HG03159 (cell line): ENCODE results near the gene ZSCAN5B.
"Not testable (repeated sequence)": the region's sequence is repeated elsewhere in the genome, so short reads cannot be mapped to it uniquely, and the experiment has no call there.

Experiments
- ATAC-seq: cut with Tn5 transposase; IDR thresholded peaks from one replicate; pipeline ENCODE4 v1.9.1; 2021; ENCODE audit warnings: mild to moderate bottlenecking, moderate library complexity; ENCODE audit not compliant: unreplicated experiment

ZSCAN5B gene, protein sequence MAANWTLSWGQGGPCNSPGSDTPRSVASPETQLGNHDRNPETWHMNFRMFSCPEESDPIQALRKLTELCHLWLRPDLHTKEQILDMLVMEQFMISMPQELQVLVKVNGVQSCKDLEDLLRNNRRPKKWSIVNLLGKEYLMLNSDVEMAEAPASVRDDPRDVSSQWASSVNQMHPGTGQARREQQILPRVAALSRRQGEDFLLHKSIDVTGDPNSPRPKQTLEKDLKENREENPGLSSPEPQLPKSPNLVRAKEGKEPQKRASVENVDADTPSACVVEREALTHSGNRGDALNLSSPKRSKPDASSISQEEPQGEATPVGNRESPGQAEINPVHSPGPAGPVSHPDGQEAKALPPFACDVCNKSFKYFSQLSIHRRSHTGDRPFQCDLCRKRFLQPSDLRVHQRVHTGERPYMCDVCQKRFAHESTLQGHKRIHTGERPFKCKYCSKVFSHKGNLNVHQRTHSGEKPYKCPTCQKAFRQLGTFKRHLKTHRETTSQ

DNA sequence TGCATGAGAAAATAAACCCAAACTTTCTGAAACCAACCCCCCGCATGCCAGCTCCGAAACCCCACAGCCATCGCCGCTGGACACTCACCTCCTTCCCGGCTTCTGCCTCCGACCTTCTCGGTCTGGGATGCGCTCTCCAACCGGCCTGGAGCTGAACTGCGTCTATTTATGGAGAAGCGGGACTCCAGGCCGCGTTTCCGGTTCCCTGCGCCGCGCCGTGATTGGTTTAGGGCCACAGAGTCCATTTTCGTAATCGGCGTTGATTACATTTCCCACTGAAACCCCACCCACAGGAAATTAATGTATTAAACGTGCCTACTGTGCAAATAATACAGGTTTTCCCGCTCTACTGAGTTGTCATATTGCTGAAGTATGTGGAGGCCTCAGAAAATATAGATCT, at the start of gene ZSCAN5B:
ZSCAN5B (minus strand) TSS at position 138 of the 400 bp plus-strand sequence. CDS start 4,731 bp downstream, outside the sequence.
- not testable (repeated sequence) for ATAC-seq

DNA sequence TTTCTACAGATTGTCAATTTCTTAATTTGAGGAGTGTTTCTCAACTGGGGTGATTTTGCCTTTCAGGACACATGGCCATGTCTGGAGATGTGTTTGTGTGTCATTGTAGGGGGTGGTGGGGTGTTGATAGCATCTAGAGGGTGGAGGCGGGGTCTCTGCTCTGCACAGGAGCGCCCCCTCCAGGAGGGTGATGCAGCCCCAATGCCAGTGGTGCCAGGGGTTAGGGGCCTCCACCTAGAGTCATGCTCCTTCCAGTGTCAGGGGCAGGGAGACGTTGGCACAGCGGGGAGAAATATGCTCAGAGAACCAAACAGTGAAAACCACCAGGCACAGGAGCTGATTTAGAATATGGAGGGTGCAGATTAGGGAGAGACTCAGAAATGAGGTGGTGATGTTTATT, 48.2 kb upstream of the ZSCAN5B start:
- ATAC-seq = not testable (repeated sequence)

DNA sequence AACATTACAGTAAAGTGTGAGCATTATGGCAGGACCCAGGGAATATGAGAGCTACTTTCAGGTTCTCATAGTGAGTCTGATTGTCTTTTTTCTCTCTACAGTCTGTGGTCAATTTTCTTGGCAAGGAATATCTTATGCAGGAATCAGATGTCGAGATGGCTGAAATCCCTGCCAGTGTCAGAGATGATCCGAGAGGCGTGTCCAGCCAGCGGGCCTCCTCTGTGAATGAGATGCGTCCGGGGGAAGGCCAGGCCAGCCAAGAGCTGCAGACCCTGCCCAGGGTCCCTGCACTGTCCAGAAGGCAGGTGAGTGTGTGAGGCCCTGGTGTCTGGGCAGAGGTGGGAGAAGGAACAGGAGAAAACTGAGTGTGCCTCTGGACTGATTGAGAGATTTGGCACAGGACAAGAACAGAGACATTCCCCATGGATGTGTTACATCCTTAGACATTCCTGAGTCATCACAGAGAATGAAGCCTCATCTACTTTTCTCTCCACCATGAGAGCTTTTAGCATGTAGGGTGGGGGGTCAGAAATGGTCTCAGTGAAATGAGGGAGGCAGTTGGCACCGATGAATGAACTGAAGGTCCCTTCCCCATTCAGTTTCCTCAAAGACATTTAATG, 47.6 kb upstream of the ZSCAN5B start:
- no peak for ATAC-seq

DNA sequence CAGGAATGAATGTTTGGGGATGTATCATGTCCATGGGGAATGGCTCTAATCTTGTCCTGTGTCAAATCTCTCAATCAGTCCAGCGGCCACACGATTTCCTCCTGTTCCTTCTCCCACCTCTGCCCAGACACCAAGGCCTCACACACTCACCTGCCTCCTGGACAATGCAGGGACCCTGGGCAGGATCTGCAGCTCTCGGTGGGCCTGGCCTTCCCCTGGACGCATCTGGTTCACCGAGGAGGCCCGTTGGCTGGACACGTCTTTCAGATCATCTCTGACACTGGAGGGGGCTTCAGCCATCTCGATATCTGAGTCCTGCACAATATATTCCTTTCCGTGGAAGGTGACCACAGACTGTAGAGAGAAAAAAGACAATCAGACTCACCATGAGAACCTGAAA, 25.9 kb upstream of the ZSCAN5B start:
- ATAC-seq = no peak

DNA sequence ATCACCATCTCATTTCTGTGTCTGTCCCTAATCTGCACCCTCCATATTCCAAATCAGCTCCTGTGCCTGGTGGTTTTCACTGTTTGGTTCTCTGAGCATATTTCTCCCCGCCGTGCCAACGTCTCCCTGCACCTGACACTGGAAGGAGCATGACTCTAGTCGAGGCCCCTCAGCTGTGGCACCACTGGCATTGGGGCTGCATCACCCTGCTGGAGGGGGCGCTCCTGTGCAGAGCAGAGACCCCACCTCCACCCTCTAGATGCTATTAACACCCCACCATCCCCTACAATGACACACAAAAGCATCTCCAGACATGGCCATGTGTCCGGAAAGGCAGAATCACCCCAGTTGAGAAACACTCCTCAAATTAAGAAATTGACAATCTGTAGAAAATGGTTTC, 25.3 kb upstream of the ZSCAN5B start:
- no peak for ATAC-seq

DNA sequence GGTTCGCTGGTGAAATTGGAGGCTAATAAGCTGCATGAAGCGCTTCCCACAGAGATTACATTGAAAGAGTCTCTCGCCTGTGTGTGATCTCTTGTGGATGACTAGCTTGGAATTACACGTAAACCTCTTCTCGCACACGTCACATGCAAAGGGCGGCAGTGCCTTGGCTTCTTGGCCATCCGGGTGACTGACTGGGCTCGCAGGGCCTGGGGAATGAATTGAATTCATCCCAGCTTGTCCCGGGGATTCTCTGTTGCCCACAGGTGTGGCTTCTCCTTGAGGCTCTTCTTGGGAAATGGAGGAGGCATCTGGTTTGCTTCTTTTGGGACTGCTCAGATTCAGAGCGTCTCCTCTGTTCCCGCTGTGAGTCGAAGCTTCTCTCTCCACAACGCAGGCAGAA, 24.3 kb upstream of the ZSCAN5B start:
- ATAC-seq = no peak

DNA sequence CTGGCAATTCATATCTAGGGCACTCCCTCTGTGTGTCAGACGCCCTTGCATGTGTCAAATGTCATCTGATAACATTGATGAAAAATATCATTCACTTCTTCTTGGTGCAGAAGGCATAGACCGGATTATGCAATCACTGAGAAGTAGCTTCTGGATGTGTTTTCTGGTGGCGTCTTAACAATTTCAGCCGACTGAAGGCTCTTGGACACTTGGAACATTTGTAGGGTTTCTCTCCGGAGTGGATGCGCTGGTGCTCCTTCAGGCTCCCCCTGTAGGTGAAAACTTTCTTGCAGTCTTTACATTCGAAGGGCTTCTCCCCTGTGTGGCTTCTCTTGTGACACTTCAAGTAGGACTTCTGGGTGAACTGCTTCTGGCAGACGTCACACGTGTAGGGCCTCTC, 23.9 kb upstream of the ZSCAN5B start:
- ATAC-seq = not testable (repeated sequence)

DNA sequence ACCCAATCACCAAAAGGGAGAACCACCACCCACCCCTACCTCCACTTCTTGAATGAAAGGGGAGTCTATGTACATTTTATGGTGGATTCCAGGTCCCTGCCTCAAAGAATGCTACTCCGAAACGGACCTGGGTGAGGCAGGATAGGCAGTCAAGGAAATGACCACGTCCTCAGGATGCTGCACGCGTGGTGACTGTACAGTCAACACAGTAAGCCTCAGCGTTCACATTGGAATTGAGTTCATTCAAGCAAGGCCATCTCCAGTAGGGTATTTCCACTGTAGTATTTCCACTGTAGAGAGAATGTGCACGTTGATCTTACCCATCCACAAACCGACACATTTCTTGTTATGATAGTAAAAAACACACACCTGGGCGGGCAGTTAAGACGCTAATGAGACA, 21.4 kb upstream of the ZSCAN5B start:
- ATAC-seq = no peak

DNA sequence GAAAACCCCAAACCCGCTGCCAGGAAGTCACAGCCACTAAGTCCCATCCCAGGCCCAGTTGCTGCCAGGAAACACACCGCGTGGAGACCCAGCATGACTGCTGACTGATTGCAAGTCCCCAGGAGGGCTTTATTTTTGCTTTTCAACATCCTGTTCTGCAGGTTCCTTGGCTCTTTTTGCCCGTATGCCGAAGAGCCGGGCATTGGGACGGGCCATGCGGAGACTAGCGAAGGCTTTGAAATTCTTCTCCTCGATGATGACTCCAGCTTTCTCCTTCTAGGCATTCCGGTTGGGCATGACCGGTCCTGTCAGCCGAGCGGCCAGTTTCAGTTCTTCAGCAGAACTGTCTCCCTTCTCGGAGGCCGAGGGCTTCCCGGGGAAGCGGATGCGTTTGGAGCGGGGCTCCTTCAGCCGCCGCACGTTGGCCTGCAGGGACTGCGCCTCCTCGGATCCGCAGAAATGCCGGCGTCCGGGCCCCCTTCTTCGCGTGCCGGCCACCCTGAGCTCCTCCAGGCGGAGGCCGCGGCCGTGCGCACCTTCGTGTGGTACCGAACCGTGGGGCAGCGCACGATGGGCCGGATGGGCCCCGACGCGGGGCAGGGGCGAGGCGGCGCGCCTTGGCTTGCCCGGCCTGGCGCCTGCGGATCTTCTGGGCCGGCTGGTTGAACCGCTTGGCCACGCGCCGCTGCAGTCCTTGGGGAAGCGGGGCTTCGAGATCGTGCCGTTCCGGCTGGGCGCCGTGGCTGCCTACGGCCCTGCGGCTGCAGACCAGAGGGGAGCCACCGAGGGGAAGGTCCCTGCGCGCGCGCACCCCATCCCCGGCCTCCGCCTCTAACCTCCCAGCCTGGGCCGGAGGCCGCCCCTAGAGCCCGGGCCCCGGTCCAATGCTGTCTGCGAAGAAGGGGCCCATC, 19.7 kb upstream of the ZSCAN5B start:
- ATAC-seq = no peak

DNA sequence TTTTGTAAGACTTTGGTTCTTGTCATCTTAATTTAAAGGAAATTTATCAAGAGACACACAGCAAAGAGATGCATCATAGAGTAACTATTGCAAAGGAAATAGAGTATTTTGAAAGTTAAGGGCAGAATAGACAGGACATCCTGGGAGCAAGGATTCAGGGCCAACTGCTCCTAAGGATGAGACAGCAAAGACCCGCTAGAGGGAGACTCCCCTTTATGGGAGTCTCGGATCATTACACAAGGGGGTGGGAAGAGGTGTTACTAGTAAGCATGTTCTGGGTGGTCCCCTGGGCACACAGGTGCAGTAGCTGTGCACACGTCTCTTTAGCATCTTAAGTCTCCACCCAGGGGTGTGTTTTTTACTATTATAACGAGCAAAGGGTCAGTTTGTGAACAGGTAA, 14.1 kb upstream of the ZSCAN5B start:
- no peak for ATAC-seq

DNA sequence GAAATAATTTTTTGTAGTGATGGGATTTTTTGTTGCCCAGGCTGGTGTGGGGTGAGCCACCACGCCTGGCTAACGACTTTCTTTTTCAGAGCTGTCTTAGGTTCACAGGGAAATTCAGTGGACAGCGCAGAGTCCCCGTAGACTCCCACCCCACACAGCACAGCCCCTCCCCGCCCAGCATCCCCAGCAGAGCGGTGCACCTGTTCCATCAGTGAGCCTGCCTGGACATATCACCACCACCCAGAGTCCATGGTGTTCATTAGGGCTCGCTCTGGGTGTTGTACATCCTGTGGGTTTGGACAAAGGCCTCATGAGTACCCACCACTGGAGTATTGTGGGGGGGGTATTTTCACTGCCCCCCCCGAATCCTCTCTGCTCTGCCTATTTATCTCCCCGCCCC, 12.5 kb upstream of the ZSCAN5B start:
- not testable (repeated sequence) for ATAC-seq

DNA sequence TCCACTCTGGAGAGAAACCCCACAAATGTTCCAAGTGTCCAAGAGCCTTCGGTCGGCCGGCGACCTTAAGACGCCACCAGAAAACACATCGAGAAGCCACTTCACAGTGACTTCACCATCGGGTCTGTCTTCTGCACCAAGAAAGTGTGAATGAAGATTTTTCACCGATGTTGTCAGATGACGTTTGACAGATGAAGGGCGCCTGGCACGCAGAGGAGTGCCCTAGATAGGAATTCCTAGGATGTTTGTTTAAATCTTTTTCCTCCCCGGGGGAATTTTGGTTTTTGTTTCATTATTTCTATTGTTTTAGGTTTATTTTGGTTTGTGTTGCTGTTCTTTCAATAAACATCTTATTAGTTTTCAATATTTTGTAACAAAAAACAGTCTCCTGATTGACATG, 11.5 kb upstream of the ZSCAN5B start:
- no peak for ATAC-seq

DNA sequence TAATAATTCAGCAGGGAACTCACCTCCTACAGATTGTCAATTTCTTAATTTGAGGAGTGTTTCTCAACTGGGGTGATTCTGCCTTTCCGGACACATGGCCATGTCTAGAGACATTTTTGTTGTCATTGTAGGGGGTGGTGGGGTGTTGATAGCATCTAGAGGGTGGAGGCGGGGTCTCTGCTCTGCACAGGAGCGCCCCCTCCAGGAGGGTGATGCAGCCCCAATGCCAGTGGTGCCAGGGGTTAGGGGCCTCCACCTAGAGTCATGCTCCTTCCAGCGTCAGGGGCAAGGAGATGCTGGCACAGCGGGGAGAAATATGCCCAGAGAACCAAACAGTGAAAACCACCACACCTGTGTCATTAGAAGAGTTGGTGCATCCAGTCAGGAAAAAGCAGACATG, 10.0 kb upstream of the ZSCAN5B start:
- not testable (repeated sequence) for ATAC-seq

DNA sequence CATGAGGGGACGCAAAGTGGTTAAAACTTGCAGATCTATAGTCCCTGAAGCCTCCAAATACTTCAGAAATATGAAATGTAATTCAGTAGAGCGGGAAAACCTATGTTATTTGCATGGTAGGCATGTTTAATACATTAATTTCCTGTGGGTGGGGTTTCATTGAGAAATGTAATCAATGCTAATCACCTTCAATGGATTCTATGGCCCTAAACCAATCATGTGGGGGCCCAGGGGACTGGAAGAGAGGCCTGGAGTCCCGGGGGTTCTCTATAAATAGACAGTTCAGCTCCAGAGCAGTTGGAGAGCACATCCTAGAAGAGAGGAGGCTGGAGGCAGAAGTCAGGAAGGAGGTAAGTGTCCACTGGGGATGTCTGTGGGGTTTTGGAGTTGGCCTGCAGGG, 4.4 kb upstream of the ZSCAN5B start, which contains the start of gene ZSCAN5C:
ZSCAN5C (plus strand) TSS at position 301 of the 400 bp plus-strand sequence. CDS start 3,641 bp downstream, outside the sequence.
- no peak for ATAC-seq

DNA sequence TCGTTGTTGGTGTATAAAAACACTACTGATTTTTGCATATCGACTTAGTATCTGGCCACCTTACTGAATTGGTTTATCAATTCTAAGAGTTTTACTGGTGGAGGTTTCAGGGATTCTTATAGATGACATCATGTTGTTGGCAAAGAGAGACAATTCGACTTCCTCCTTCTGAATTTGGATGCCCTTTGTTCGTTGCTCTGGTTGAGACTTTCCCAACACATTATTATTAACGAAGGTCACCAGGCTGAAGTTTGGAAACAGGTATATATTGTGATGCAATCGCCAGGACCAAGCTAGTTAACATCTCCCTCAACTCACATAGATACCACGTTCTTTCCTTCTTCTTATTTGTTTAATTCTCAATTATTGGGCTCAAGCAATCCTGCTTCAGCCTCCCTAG, 2.1 kb upstream of the ZSCAN5B start:
- no peak for ATAC-seq

DNA sequence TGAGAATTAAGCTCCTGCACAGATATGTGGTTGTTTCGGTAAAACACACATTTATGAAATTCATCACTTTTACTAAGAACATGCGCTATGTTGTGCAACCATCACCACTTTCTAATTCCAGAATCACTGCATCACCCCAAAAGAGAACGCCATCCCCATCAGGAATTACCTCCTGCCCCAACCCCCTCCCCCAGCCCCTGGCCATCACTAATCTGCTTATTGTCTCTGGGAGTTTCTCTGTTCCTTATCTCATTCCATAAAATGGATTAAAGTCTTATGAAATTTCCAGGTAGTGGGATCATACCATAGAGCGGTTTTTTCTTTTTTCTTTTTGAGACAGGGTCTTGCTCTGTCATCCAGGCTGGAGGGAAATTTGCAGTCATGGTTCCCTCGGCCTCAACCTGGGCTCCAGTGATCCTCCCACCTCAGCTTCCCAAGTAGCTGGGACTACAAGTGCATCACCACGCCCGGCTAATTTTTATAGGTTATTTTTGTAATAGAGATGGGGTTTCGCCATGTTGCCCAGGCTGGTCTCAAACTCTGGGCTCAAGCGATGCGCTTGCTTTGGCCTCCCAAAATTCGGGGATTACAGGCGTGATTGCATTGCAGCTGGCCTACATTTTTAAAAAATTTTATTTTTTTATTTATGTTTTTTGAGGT, 3.5 kb downstream of the ZSCAN5B start:
- ATAC-seq = no peak

DNA sequence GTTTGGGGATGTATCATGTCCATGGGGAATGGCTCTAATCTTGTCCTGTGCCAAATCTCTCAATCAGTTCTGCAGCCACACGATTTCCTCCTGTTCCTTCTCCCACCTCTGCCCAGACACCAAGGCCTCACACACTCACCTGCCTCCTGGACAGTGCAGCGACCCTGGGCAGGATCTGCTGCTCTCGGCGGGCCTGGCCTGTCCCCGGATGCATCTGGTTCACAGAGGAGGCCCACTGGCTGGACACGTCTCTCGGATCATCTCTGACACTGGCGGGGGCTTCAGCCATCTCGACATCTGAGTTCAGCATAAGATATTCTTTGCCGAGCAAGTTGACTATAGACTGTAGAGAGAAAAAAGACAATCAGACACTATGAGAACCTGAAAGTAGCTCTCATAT, 5.9 kb downstream of the ZSCAN5B start:
- no peak for ATAC-seq

DNA sequence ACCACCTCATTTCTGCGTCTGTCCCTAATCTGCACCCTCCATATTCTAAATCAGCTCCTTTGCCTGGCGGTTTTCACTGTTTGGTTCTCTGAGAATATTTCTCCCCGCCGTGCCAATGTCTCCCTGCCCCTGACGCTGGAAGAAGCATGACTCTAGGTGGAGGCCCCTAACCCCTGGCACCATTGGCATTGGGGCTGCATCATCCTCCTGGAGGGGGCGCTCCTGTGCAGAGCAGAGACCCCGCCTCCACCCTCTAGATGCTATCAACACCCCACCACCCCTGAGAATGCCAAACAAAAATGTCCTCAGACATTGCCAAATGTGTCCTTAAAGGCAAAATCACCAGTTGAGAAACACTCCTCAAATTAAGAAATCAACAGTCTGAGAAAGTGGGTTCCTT, 6.5 kb downstream of the ZSCAN5B start:
- ATAC-seq = no peak

DNA sequence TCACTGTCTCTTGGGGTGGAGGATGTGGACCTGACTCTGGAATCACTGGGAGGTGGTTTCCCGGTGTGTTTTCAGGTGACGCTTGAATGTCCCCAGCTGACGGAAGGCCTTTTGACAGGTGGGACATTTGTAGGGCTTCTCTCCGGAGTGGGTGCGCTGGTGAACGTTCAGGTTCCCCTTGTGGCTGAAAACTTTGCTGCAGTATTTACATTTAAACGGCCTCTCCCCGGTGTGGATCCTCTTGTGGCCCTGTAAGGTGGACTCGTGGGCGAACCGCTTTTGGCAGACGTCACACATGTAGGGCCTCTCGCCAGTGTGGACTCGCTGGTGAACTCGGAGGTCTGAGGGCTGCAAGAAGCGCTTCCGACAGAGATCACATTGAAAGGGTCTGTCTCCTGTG, 7.8 kb downstream of the ZSCAN5B start:
- ATAC-seq = no peak

DNA sequence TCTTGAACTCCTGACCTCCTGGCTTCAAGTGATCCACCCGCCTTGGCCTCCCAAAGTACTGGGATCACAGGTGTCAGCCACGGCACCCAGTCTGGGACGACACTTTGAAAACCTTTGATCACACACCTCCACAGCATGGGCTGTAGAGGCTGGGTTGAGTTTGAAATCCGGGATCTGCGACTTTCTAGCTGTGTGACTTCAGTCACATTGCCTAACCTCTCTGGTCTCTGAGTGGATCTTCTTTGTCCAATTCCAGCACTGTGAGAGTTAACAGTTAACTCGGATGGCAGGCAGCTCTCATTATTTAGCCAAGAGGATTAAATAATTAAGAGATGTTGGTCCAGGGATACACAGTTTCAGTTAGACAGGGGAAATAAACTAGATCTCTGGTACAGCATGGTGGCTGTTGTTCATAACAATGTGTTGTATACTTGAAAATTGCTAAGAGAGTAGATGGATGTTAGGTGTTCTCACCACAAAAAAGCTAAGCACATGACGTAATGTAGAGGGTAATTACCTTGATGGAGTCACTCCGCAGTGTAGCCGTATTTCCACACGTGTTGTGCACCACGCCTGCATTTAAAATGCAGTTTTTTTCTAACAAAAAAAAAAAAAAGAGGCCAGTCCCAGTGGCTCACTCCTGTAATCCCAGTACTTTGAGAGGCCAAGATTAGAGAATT, 19.9 kb downstream of the ZSCAN5B start:
- ATAC-seq = no peak
